Ishikawa (cell line): ENCODE data around the gene ASTN2.

Source experiments
- CEBPB ChIP-seq: IDR thresholded peaks from 2 replicates; pipeline ENCODE4 v1.6.1; 2012
- CREB1 ChIP-seq: IDR thresholded peaks from 2 replicates; pipeline ENCODE4 v1.6.1; 2012; ENCODE audit warnings: low read depth
- EGR1 ChIP-seq: IDR thresholded peaks from 2 replicates; pipeline ENCODE4 v1.6.1; 2012
- EP300 ChIP-seq: IDR thresholded peaks from 2 replicates; pipeline ENCODE4 v1.6.1; 2012; ENCODE audit warnings: borderline replicate concordance
- FOXM1 ChIP-seq: IDR thresholded peaks from 2 replicates; pipeline ENCODE4 v1.6.1; 2012; ENCODE audit warnings: low read depth, borderline replicate concordance
- MAX ChIP-seq: IDR thresholded peaks from 2 replicates; pipeline ENCODE4 v1.6.1; 2012
- NFIC ChIP-seq: IDR thresholded peaks from 2 replicates; pipeline ENCODE4 v1.6.1; 2012
- RAD21 ChIP-seq: IDR thresholded peaks from 2 replicates; pipeline ENCODE4 v1.6.1; 2012; ENCODE audit warnings: low read depth
- REST ChIP-seq: IDR thresholded peaks from 2 replicates; pipeline ENCODE4 v1.6.1; 2012; ENCODE audit warnings: low read depth, mild to moderate bottlenecking
- TAF1 ChIP-seq: IDR thresholded peaks from 2 replicates; pipeline ENCODE4 v1.6.1; 2012; ENCODE audit warnings: low read depth, mild to moderate bottlenecking
- TCF12 ChIP-seq: IDR thresholded peaks from 2 replicates; pipeline ENCODE4 v1.6.1; 2012; ENCODE audit warnings: low read depth
- TEAD4 ChIP-seq: IDR thresholded peaks from 2 replicates; pipeline ENCODE4 v1.6.1; 2012
- USF1 ChIP-seq: IDR thresholded peaks from 2 replicates; pipeline ENCODE4 v1.6.1; 2012
- YY1 ChIP-seq: IDR thresholded peaks from 2 replicates; pipeline ENCODE4 v1.6.1; 2012; ENCODE audit warnings: low read depth
- ZBTB7A ChIP-seq: IDR thresholded peaks from 2 replicates; pipeline ENCODE4 v1.6.1; 2012; ENCODE audit warnings: low read depth

The ASTN2 gene

GRCh38 chr9:117411547-117411946 lies 3.3 kb downstream of the ASTN2 start:
- no peak for TF ChIP-seq USF1
- TF ChIP-seq RAD21: peak; percentile 37; the same call in 1 of the 2 replicates

GRCh38 chr9:117409321-117409720 lies 5.5 kb downstream of the ASTN2 start:
- TF ChIP-seq CEBPB (no peak), REST (peak; percentile 78)

- TF ChIP-seq CREB1 (no peak), EGR1 (no peak)
Measured at GRCh38 chr9:117407436-117408022, 7.3 kb downstream of the ASTN2 start.

- no peak for TF ChIP-seq EP300
- TF ChIP-seq TEAD4: no peak
- TF ChIP-seq TCF12: no peak
- TF ChIP-seq REST: no peak
- no peak for TF ChIP-seq FOXM1
- no peak for TF ChIP-seq ZBTB7A
- no peak for TF ChIP-seq EGR1
- TF ChIP-seq NFIC: no peak
- TF ChIP-seq TAF1: no peak
- TF ChIP-seq CEBPB: no peak
- TF ChIP-seq CREB1: no peak
- no peak for TF ChIP-seq RAD21
- no peak for TF ChIP-seq USF1
- no peak for TF ChIP-seq MAX
- no peak for TF ChIP-seq YY1
Measured at GRCh38 chr9:117405950-117406705, 8.7 kb downstream of the ASTN2 start.

GRCh38 chr9:117403848-117404247 lies 11.0 kb downstream of the ASTN2 start:
- TF ChIP-seq EP300 (no peak), RAD21 (no peak), USF1 (no peak), CEBPB (no peak), CREB1 (no peak), REST (no peak), TAF1 (no peak), FOXM1 (no peak), ZBTB7A (no peak), EGR1 (no peak), TEAD4 (no peak), TCF12 (no peak), NFIC (no peak), MAX (no peak), YY1 (no peak)
